DMS114 treated with DMSO at 0.1 percent for 48 hours (cell line): ENCODE results near the gene OR56A4.
"Not testable (repeated sequence)": the region's sequence is repeated elsewhere in the genome, so short reads cannot be mapped to it uniquely, and the experiment has no call there.

Experiments used
- DNase-seq: peaks from one replicate; lab custom pipeline; 2025; ENCODE audit not compliant: unreplicated experiment; lab: John Stamatoyannopoulos, UW

The OR56A4 gene

GRCh38 chr11:5960704-5961320 is 45.9 kb downstream of the OR56A4 start:
- not testable (repeated sequence) for DNase-seq

GRCh38 chr11:5955586-5955985 is 51.2 kb downstream of the OR56A4 start:
- no peak for DNase-seq
